ENCODE results near the gene RNFT2. TPM values are rescaled to one million over a fixed set of nuclear protein-coding genes. Genes with fewer than 3 reads are reported as not detected.

The RNFT2 gene
- total RNA-seq, 1 experiment from 2014 or later, result 29.5 TPM

DNA sequence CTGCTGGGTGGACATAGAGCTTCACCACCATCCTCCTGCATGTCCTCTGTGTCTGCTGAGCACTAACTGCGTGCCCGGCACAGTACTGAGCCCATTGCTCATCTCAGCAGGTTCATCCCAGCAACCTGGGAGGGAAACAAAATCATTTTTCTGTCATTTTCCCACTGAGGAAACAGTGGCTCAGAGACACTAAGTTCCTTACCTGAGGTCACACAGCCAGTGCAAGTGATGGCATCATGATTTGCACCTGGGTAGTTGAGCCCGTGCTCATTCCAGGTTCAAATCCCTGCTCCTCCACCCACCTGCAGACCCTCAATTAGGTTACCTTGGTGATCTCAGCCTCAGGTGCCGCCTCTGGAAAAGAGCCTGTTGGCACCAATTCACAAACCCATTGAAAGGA, 23.4 kb downstream of the RNFT2 start:
- Histone ChIP-seq H3K79me1 (ENCODE audit: insufficient read depth, low read depth, low read length, poor library complexity, severe bottlenecking) (no peaks in the 10 kb centered on the region), H3K9ac (ENCODE audit: extremely low read depth, insufficient read length, low read length) (no peak overlapping the region), H3K27me3 (ENCODE audit: insufficient read depth, low read length) (no peaks in the 10 kb centered on the region), H4K91ac (ENCODE audit: insufficient read length, low read depth, low read length) (no peak overlapping the region), H2BK12ac (ENCODE audit: insufficient read length, low read depth, low read length) (no peak overlapping the region), H2AK5ac (ENCODE audit: insufficient read length, low read length) (no peak overlapping the region), H2BK5ac (ENCODE audit: insufficient read length, low read length) (no peak overlapping the region), H4K8ac (replicated peaks; ENCODE audit: insufficient read length, low read depth, low read length) (no peak overlapping the region), H2BK120ac (ENCODE audit: low read depth, low read length, poor library complexity, severe bottlenecking) (no peak overlapping the region), H3K79me2 (ENCODE audit: insufficient read depth, low read length) (no peaks in the 10 kb centered on the region), H4K20me1 (ENCODE audit: control insufficient read depth, insufficient read depth, insufficient read length) (no peaks in the 10 kb centered on the region), H3K4me2 (ENCODE audit: insufficient read depth, insufficient read length, low read length) (no peak overlapping the region), H3K23ac (ENCODE audit: insufficient read length, low read depth, low read length) (no peak overlapping the region), H2BK20ac (ENCODE audit: low read depth, low read length, poor library complexity, severe bottlenecking) (no peak overlapping the region), H3K4ac (ENCODE audit: low read depth, low read length) (no peak overlapping the region), H3T11ph (ENCODE audit: low read length) (no peak overlapping the region), H3K4me1 (ENCODE audit: insufficient read depth, low read length) (no peaks in the 10 kb centered on the region), H3K9me3 (ENCODE audit: control insufficient read depth, low read depth, low read length) (no peaks in the 10 kb centered on the region), H3K23me2 (ENCODE audit: insufficient read length, low read depth, low read length, poor library complexity, severe bottlenecking) (no peaks in the 10 kb centered on the region), H4K5ac (ENCODE audit: insufficient read length, low read depth, low read length) (no peak overlapping the region), H2BK15ac (ENCODE audit: low read depth, low read length) (no peak overlapping the region), H3K56ac (ENCODE audit: insufficient read length, low read depth, low read length) (no peak overlapping the region), H3K14ac (ENCODE audit: insufficient read depth, low read length) (no peak overlapping the region), H3K27ac (ENCODE audit: insufficient read length, low read depth, low read length) (no peak overlapping the region), H3K18ac (ENCODE audit: insufficient read length, low read depth, low read length) (no peak overlapping the region), H2AFZ (ENCODE audit: low read length) (no peak overlapping the region)
- TF ChIP-seq, protein P1, sequence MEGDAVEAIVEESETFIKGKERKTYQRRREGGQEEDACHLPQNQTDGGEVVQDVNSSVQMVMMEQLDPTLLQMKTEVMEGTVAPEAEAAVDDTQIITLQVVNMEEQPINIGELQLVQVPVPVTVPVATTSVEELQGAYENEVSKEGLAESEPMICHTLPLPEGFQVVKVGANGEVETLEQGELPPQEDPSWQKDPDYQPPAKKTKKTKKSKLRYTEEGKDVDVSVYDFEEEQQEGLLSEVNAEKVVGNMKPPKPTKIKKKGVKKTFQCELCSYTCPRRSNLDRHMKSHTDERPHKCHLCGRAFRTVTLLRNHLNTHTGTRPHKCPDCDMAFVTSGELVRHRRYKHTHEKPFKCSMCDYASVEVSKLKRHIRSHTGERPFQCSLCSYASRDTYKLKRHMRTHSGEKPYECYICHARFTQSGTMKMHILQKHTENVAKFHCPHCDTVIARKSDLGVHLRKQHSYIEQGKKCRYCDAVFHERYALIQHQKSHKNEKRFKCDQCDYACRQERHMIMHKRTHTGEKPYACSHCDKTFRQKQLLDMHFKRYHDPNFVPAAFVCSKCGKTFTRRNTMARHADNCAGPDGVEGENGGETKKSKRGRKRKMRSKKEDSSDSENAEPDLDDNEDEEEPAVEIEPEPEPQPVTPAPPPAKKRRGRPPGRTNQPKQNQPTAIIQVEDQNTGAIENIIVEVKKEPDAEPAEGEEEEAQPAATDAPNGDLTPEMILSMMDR (conservative IDR thresholded peaks at IDR 0.05), result no peak
- no peak overlapping the region for H3K4me3 Mint-ChIP-seq
- H3K27me3 Mint-ChIP-seq (ENCODE audit: low read depth), result no peaks in the 10 kb centered on the region
- H3K36me3 Mint-ChIP-seq (ENCODE audit: insufficient read depth in 1 of 3, low read depth in 3 of 3), result peaks cover 10 to 52% (median 27%) of the 10 kb centered on the region in 3 experiments; a peak in 6 of 7 replicates
- H3K4me1 Mint-ChIP-seq, result peaks cover 7 to 21% of the 10 kb centered on the region in 2 experiments
- no CpG with 5 or more reads among the region's 4 CpGs for WGBS (ENCODE audit: extremely low coverage, insufficient read length, low lambda C conversion rate)
- peak overlapping the region in 1 of 3 experiments; percentile 27; a peak in 2 of 7 replicates for H3K27ac Mint-ChIP-seq
- no peaks in the 10 kb centered on the region; a peak in 1 of 5 replicates for H3K9me3 Mint-ChIP-seq
- DNase-seq, result no peak

Measured in H9 (cell line).